ACHN (cell line): Measurements from ENCODE around the gene GGCX.
"Not testable (repeated sequence)": the region's sequence is repeated elsewhere in the genome, so short reads cannot be mapped to it uniquely, and the experiment has no call there.

Experiments
- DNase-seq: peaks from one replicate; pipeline ENCODE4 v3.0.0-alpha.2; 2015
- in situ Hi-C: cut with HindIII; loops from 2 replicates; pipeline ENCODE4 v1.10.0; 2017; ENCODE audit warnings: low sequenced_read_pairs, low pct_ligation_motif_present, low pct_unique_long_range_greater_than_20kb

Gene GGCX

DNA sequence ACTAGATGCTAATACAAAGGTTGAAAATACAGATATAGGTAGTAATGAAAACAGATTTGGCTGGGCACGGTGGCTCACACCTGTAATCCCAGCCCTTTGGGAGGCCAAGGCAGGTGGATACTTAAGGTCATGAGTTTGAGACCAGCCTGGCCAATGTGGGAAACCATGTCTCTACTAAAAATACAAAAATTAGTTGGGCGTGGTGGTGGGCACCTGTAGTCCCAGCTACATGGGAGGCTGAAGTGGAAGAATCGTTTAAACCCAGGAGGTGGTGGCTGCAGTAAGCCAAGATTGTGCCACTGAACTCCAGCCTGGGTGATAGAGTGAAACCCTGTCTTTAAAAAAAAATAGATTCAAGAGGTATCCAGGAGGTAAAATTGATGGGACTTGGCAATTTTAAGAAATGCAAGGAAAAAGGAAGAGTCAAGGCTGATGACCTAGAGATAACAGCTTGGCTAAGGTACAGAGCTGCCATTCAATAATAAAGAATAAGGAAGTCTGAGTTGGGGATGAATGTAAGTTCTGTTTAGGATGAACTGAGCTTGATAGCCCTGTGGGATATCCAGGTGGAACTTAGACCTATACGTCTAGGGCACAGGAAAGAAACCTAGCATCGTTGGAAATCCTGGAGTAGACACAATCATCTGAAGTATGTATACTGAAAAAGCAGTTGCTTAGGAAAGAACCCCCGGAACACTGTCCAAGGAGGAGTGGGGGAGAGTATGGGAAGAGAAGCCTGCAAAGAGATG, 13.3 kb downstream of the GGCX start:
- in situ Hi-C loops: loop anchor here (5.0 kb wide), 1 partner anchor 126 kb away; no protein-coding TSS in a partner anchor
- DNase-seq: no peak

- no peak for DNase-seq
- in situ Hi-C loops: loop anchor here (5.0 kb wide), 1 partner anchor 125 kb away; no protein-coding TSS in a partner anchor
These were observed 14.0 kb downstream of the GGCX start for GRCh38 chr2:85547089-85547858.

DNA sequence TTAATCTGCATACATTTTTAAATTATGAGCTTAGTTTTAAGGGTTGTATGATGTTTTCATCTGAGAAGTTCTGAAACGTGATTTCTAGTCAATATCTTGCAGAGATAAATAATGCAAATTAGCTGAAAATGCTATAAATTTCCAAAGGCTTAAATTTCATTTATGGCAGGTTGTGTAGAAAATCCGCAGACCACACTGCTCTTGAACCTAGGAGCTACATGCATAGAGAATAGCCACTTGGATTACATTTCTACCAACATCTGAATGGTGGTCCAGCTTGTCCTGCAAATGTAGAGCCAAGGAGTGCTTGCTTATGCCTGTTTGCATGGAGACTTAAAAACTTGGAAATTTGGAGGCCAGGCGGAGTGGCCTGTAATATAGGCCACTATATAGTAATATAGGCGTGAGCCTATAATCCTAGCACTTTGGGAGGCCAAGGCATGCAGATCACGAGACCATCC, 15.5 kb downstream of the GGCX start:
- DNase-seq: no peak
- in situ Hi-C loops: loop anchor here (5.0 kb wide), 1 partner anchor 124 kb away; no protein-coding TSS in a partner anchor

DNA sequence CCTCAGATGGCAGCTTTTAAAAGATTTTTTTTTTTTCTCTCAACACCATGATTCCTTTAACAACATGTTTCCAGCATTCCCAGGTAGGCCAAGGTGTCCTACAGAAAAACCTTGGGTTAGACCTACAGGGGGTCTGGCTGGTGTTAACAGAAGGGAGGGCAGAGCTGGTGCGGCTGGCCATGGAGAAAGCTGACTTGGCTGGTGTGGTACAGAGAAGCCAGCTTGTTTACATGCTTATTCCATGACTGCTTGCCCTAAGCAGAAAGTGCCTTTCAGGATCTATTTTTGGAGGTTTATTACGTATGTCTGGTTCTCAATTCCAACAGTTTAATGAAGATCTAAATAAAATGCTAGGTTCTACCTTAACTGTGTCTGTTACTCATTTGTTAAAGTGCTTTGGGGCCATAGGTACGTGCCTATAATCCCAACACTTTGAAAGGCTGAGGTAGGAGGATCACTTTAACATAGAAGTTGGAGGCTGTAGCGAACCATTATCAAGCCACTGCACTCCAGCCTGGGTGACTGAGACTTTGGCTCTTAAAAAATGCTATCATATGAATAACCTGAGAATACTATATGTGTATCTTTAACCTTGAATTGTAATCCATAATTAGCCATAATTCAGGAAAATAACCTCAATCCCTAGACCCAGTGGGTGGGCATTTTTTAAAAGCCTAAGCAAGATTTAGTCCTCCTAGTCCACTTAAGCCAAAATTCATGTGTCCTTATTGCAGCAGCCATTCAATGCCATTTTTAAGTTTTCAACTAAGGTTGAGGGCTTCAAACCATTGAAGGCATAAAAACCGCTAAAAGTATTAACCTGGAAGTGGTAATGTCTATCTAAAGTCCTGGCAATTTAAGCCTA, 16.1 kb downstream of the GGCX start:
- in situ Hi-C loops: loop anchor here (5.0 kb wide), 1 partner anchor 123 kb away; no protein-coding TSS in a partner anchor

DNA sequence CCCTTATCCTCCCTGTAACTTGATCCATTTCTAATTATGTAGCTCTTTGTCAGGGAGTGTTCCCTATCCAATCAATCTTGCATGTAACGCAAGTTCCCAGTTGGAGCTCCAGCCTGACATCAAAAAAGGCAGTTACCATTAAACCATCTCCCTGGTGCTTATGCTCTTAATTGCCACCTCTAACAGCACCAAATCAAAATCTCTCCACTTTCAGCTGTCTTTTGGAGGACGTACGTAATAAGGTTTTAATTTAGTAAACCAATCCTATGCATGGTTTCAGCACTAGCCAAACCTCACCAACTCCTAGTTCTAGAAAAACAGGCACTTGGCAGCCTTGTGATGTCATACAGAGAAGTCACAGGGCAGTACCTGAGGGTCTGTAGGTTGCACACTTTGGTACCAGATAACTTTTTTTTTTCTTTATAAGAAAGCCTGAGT, 17.0 kb downstream of the GGCX start:
- in situ Hi-C loops, DNase-seq: not testable (repeated sequence)

More for the DNA sequence above, 16.1 kb downstream of the GGCX start:
- not testable (repeated sequence) for DNase-seq

DNA sequence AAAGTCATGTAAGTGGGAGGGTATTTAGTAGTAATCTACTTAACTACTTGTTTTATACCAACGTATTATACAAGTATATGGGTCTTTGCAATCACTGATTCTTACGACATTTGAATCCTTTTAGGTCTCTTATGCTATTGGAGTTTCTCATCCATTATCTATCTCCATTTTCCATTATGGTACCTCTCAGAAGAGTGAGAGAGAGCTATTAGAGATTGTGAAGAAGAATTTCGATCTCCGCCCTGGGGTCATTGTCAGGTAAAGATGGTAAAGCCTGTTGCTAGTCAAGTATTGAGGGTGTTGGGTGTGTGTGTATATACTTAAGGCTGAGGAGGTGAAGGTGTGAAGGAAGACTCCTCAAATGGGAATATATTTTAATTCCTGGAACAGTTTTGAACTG, 18.5 kb downstream of the GGCX start:
- no peak for DNase-seq
- in situ Hi-C loops: no loop called here

- in situ Hi-C loops: no loop called here
- no peak for DNase-seq
These were observed 19.4 kb downstream of the GGCX start for GRCh38 chr2:85541753-85542457.

- DNase-seq: no peak
- in situ Hi-C loops: no loop called here
These were observed 20.0 kb downstream of the GGCX start for GRCh38 chr2:85541262-85541661.

- in situ Hi-C loops: no loop called here
- peak; percentile 39 for DNase-seq
These were observed 21.1 kb downstream of the GGCX start for GRCh38 chr2:85540133-85540648.

GRCh38 chr2:85539361-85540132, 21.7 kb downstream of the GGCX start:
- in situ Hi-C loops: no loop called here
- peak; percentile 54 for DNase-seq

DNA sequence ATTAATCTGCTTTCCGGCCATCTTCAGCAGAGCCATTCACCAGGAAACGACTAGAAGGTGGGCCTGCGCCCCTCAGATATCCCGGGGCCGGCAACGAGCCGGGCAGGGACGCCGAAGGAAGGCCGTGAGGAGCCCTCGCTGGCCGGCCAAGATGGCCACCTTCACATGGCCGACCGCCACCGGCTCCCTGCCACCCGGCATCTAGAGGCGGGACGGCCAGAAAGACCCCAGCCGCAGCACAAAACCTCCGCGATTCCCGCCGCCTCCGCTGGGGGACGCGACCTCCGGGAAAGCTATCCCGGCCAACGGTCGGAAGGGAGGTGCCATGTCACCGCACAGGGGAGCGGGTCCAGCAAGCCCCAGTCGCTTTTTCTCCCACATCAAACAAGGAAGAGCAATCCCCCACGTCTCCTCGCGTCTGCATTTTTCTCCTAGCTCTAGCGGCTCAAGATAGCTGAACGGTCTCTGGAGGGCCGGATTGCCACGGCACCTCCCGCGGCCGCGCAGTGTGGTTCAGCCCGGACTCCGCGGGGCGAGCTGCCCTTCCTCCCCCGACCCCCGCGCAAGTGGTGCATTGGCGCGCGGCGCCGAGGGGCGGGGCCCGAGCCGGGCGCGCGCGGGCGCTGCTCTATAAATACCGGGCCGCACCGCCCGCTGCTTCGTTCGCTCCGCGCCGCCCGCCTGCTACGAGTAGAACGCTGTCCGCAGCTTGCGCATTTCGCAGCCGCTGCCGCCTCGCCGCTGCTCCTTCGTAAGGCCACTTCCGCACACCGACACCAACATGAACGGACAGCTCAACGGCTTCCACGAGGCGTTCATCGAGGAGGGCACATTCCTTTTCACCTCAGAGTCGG, 22.6 kb downstream of the GGCX start, which contains the start of gene MAT2A:
Gene MAT2A (plus strand): TSS at position 662 of the 854 bp plus-strand sequence. CDS start 120 bp downstream, at position 782.
- DNase-seq: peak; percentile 95
- in situ Hi-C loops: no loop called here

GRCh38 chr2:85537600-85538506, 23.4 kb downstream of the GGCX start:
- in situ Hi-C loops: no loop called here
- peak; percentile 51 for DNase-seq

DNA sequence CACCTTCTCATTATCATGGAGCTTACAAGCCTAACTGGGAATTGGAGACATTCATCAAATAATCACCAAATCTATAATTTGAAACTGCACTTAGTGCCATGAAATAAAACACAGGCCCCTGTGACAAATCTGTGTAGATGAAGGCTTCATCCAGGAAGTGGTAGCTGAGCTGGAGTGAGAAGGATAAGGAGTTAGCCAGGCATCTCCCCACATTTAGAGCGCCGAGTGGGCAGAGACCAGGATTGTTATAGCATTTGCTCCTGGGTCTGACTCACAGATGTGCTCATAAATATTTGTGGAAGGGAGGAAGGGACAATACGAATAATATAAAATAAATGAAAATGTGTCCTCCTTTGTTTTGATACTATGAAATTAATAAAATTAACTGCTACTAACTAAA, 24.8 kb downstream of the GGCX start:
- in situ Hi-C loops: no loop called here
- DNase-seq: peak; percentile 27

- DNase-seq: no peak
- in situ Hi-C loops: no loop called here
These were observed 26.4 kb downstream of the GGCX start for GRCh38 chr2:85534881-85535280.

DNA sequence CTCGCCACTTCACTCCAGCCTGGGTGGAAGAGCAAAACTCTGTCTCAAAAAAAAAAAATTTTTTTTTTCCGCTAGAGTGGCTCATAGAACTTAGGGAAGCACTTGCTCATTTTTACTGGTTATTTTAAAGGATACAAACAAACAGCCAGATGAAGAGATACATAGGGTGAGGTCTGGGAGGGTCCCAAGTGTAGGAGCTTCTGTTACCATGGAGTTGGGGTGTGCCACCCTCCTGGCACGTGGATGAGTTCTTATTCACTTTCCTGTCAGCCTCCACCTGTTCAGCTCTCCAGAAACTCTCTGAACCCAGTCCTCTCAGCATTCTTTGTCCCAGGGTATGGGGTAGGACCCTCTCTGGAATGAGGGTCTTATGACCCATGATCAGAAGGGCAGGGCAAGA, 27.2 kb downstream of the GGCX start:
- in situ Hi-C loops: no loop called here
- DNase-seq: no peak
